ENCODE data around the gene SMIM30.
"Not testable (repeated sequence)": the region's sequence is repeated elsewhere in the genome, so short reads cannot be mapped to it uniquely, and the experiment has no call there.

SMIM30 gene

GRCh38 chr7:113118074-113118959 is at the start of gene SMIM30:
Gene SMIM30, minus strand, starts transcription at chr7:113118554. Its CDS starts 976 bp downstream, at chr7:113117578.
- Histone ChIP-seq H3K27me3 (ENCODE audit: control insufficient read depth, insufficient read depth, low read length) (peaks cover 9% of the 10 kb centered on the region), H3K4me3 (ENCODE audit: low read length) (peak within 1 kb of the TSS; percentile 95), H3K9ac (ENCODE audit: low read length) (peak within 1 kb of the TSS; percentile 71), H3K36me3 (ENCODE audit: control insufficient read depth, low read depth, low read length) (peaks cover 4% of the 10 kb centered on the region), H3K27ac (ENCODE audit: low read length) (peak within 1 kb of the TSS; percentile 67), H3K4me1 (ENCODE audit: control insufficient read depth, low read depth, low read length) (peaks cover 6% of the 10 kb centered on the region), H3K9me3 (ENCODE audit: control insufficient read depth, low read depth, low read length) (no peaks in the 10 kb centered on the region)

GRCh38 chr7:113166176-113166575 is 47.8 kb upstream of the SMIM30 start:
- not testable (repeated sequence) for H3K4me1 ChIP-seq (ENCODE audit: control insufficient read depth, low read depth, low read length); H3K27ac ChIP-seq (ENCODE audit: low read length); H3K27me3 ChIP-seq (ENCODE audit: control insufficient read depth, insufficient read depth, low read length); H3K9ac ChIP-seq (ENCODE audit: low read length); H3K36me3 ChIP-seq (ENCODE audit: control insufficient read depth, low read depth, low read length); H3K4me3 ChIP-seq (ENCODE audit: low read length); H3K9me3 ChIP-seq (ENCODE audit: control insufficient read depth, low read depth, low read length)

- no peak overlapping the region for H3K4me3 ChIP-seq (ENCODE audit: low read length)
- no peaks in the 10 kb centered on the region for H3K9me3 ChIP-seq (ENCODE audit: control insufficient read depth, low read depth, low read length)
- no peaks in the 10 kb centered on the region for H3K27me3 ChIP-seq (ENCODE audit: control insufficient read depth, insufficient read depth, low read length)
- H3K9ac ChIP-seq (ENCODE audit: low read length), result no peak overlapping the region
- no peak overlapping the region for H3K27ac ChIP-seq (ENCODE audit: low read length)
- H3K4me1 ChIP-seq (ENCODE audit: control insufficient read depth, low read depth, low read length), result no peaks in the 10 kb centered on the region
- H3K36me3 ChIP-seq (ENCODE audit: control insufficient read depth, low read depth, low read length), result no peaks in the 10 kb centered on the region
These were observed 42.7 kb upstream of the SMIM30 start for GRCh38 chr7:113161050-113161449.

GRCh38 chr7:113159746-113160339 is 41.5 kb upstream of the SMIM30 start:
- no peak overlapping the region for H3K9ac ChIP-seq (ENCODE audit: low read length)
- no peaks in the 10 kb centered on the region for H3K9me3 ChIP-seq (ENCODE audit: control insufficient read depth, low read depth, low read length)
- H3K4me1 ChIP-seq (ENCODE audit: control insufficient read depth, low read depth, low read length), result no peaks in the 10 kb centered on the region
- H3K36me3 ChIP-seq (ENCODE audit: control insufficient read depth, low read depth, low read length), result no peaks in the 10 kb centered on the region
- H3K27me3 ChIP-seq (ENCODE audit: control insufficient read depth, insufficient read depth, low read length), result no peaks in the 10 kb centered on the region
- H3K27ac ChIP-seq (ENCODE audit: low read length), result no peak overlapping the region
- no peak overlapping the region for H3K4me3 ChIP-seq (ENCODE audit: low read length)

- no peak overlapping the region for H3K9ac ChIP-seq (ENCODE audit: low read length)
- no peak overlapping the region for H3K4me3 ChIP-seq (ENCODE audit: low read length)
These were observed 40.4 kb upstream of the SMIM30 start for GRCh38 chr7:113158756-113159155.

GRCh38 chr7:113154117-113154516 is 35.8 kb upstream of the SMIM30 start:
- no peaks in the 10 kb centered on the region for H3K4me1 ChIP-seq (ENCODE audit: control insufficient read depth, low read depth, low read length)
- no peak overlapping the region for H3K4me3 ChIP-seq (ENCODE audit: low read length)
- no peaks in the 10 kb centered on the region for H3K27me3 ChIP-seq (ENCODE audit: control insufficient read depth, insufficient read depth, low read length)
- no peak overlapping the region for H3K9ac ChIP-seq (ENCODE audit: low read length)
- H3K9me3 ChIP-seq (ENCODE audit: control insufficient read depth, low read depth, low read length), result no peaks in the 10 kb centered on the region
- H3K36me3 ChIP-seq (ENCODE audit: control insufficient read depth, low read depth, low read length), result no peaks in the 10 kb centered on the region
- H3K27ac ChIP-seq (ENCODE audit: low read length), result no peak overlapping the region

More at GRCh38 chr7:113158756-113159155, 40.4 kb upstream of the SMIM30 start:
- Histone ChIP-seq H3K4me1 (ENCODE audit: control insufficient read depth, low read depth, low read length) (no peaks in the 10 kb centered on the region), H3K9me3 (ENCODE audit: control insufficient read depth, low read depth, low read length) (no peaks in the 10 kb centered on the region), H3K36me3 (ENCODE audit: control insufficient read depth, low read depth, low read length) (no peaks in the 10 kb centered on the region), H3K27ac (ENCODE audit: low read length) (no peak overlapping the region), H3K27me3 (ENCODE audit: control insufficient read depth, insufficient read depth, low read length) (no peaks in the 10 kb centered on the region)

GRCh38 chr7:113144817-113145216 is 26.5 kb upstream of the SMIM30 start:
- Histone ChIP-seq H3K27ac (ENCODE audit: low read length) (no peak overlapping the region), H3K9ac (ENCODE audit: low read length) (no peak overlapping the region), H3K4me1 (ENCODE audit: control insufficient read depth, low read depth, low read length) (peaks cover 9% of the 10 kb centered on the region), H3K36me3 (ENCODE audit: control insufficient read depth, low read depth, low read length) (no peaks in the 10 kb centered on the region), H3K27me3 (ENCODE audit: control insufficient read depth, insufficient read depth, low read length) (no peaks in the 10 kb centered on the region), H3K4me3 (ENCODE audit: low read length) (no peak overlapping the region), H3K9me3 (ENCODE audit: control insufficient read depth, low read depth, low read length) (no peaks in the 10 kb centered on the region)

GRCh38 chr7:113143486-113144257 is 25.3 kb upstream of the SMIM30 start:
- H3K4me3 ChIP-seq (ENCODE audit: low read length), result no peak overlapping the region
- H3K27ac ChIP-seq (ENCODE audit: low read length), result no peak overlapping the region
- no peaks in the 10 kb centered on the region for H3K9me3 ChIP-seq (ENCODE audit: control insufficient read depth, low read depth, low read length)
- no peaks in the 10 kb centered on the region for H3K36me3 ChIP-seq (ENCODE audit: control insufficient read depth, low read depth, low read length)
- H3K4me1 ChIP-seq (ENCODE audit: control insufficient read depth, low read depth, low read length), result peaks cover 9% of the 10 kb centered on the region
- no peak overlapping the region for H3K9ac ChIP-seq (ENCODE audit: low read length)
- H3K27me3 ChIP-seq (ENCODE audit: control insufficient read depth, insufficient read depth, low read length), result no peaks in the 10 kb centered on the region

- Histone ChIP-seq H3K27me3 (ENCODE audit: control insufficient read depth, insufficient read depth, low read length) (no peaks in the 10 kb centered on the region), H3K9ac (ENCODE audit: low read length) (no peak overlapping the region), H3K4me3 (ENCODE audit: low read length) (no peak overlapping the region), H3K4me1 (ENCODE audit: control insufficient read depth, low read depth, low read length) (peaks cover 9% of the 10 kb centered on the region), H3K9me3 (ENCODE audit: control insufficient read depth, low read depth, low read length) (no peaks in the 10 kb centered on the region), H3K36me3 (ENCODE audit: control insufficient read depth, low read depth, low read length) (no peaks in the 10 kb centered on the region), H3K27ac (ENCODE audit: low read length) (no peak overlapping the region)
These were observed 24.2 kb upstream of the SMIM30 start for GRCh38 chr7:113142385-113143119.

GRCh38 chr7:113141803-113142202 is 23.4 kb upstream of the SMIM30 start:
- Histone ChIP-seq H3K9me3 (ENCODE audit: control insufficient read depth, low read depth, low read length) (no peaks in the 10 kb centered on the region), H3K4me1 (ENCODE audit: control insufficient read depth, low read depth, low read length) (peaks cover 9% of the 10 kb centered on the region), H3K4me3 (ENCODE audit: low read length) (no peak overlapping the region), H3K27ac (ENCODE audit: low read length) (no peak overlapping the region), H3K36me3 (ENCODE audit: control insufficient read depth, low read depth, low read length) (no peaks in the 10 kb centered on the region), H3K27me3 (ENCODE audit: control insufficient read depth, insufficient read depth, low read length) (no peaks in the 10 kb centered on the region), H3K9ac (ENCODE audit: low read length) (no peak overlapping the region)

- Histone ChIP-seq H3K9ac (ENCODE audit: low read length) (no peak overlapping the region), H3K4me1 (ENCODE audit: control insufficient read depth, low read depth, low read length) (peaks cover 9% of the 10 kb centered on the region), H3K4me3 (ENCODE audit: low read length) (no peak overlapping the region), H3K36me3 (ENCODE audit: control insufficient read depth, low read depth, low read length) (no peaks in the 10 kb centered on the region), H3K9me3 (ENCODE audit: control insufficient read depth, low read depth, low read length) (no peaks in the 10 kb centered on the region), H3K27me3 (ENCODE audit: control insufficient read depth, insufficient read depth, low read length) (no peaks in the 10 kb centered on the region), H3K27ac (ENCODE audit: low read length) (no peak overlapping the region)
These were observed 22.6 kb upstream of the SMIM30 start for GRCh38 chr7:113140956-113141355.

All from iPS-18a (cell line).